MV-4-11 (cell line): ENCODE data around the gene TARDBP.
"Not testable (repeated sequence)": the region's sequence is repeated elsewhere in the genome, so short reads cannot be mapped to it uniquely, and the experiment has no call there.

ENCODE experiments used
- DNase-seq: peaks from one replicate; lab custom pipeline; 2025; lab: John Stamatoyannopoulos, UW

Gene TARDBP

GRCh38 chr1:11012260-11013159 is at the start of gene TARDBP:
Gene TARDBP (plus strand): TSS chr1:11012654. CDS start chr1:11013728, 1,074 bp downstream.
- DNase-seq: peak; percentile 82

GRCh38 chr1:10965546-10966226 is 46.8 kb upstream of the TARDBP start:
- DNase-seq: peak; percentile 85

GRCh38 chr1:10967090-10967489 is 45.4 kb upstream of the TARDBP start:
- peak; percentile 77 for DNase-seq

GRCh38 chr1:10968411-10968826 is 44.0 kb upstream of the TARDBP start:
- no peak for DNase-seq

- peak; percentile 67 for DNase-seq
Observed at GRCh38 chr1:10969267-10969970, 43.0 kb upstream of the TARDBP start.

- no peak for DNase-seq
Observed at GRCh38 chr1:10969971-10970332, 42.5 kb upstream of the TARDBP start.

- DNase-seq: no peak
Observed at GRCh38 chr1:10973552-10973951, 38.9 kb upstream of the TARDBP start.

GRCh38 chr1:10973956-10974881 is 38.2 kb upstream of the TARDBP start:
- DNase-seq: no peak

GRCh38 chr1:10975567-10976326 is 36.7 kb upstream of the TARDBP start:
- DNase-seq: peak; percentile 77

GRCh38 chr1:10978719-10979118 is 33.7 kb upstream of the TARDBP start:
- no peak for DNase-seq

- DNase-seq: peak; percentile 44
Observed at GRCh38 chr1:10979483-10979920, 33.0 kb upstream of the TARDBP start.

- DNase-seq: no peak
Observed at GRCh38 chr1:10980094-10980577, 32.3 kb upstream of the TARDBP start.

- DNase-seq: peak; percentile 59
Observed at GRCh38 chr1:10980841-10981727, 31.4 kb upstream of the TARDBP start.

GRCh38 chr1:10986525-10986890 is 25.9 kb upstream of the TARDBP start:
- DNase-seq: peak; percentile 74

- DNase-seq: no peak
Observed at GRCh38 chr1:10987840-10988417, 24.5 kb upstream of the TARDBP start.

GRCh38 chr1:10989095-10989494 is 23.4 kb upstream of the TARDBP start:
- no peak for DNase-seq

- not testable (repeated sequence) for DNase-seq
Observed at GRCh38 chr1:10989920-10990516, 22.4 kb upstream of the TARDBP start.

- DNase-seq: no peak
Observed at GRCh38 chr1:10990828-10991227, 21.6 kb upstream of the TARDBP start.

- not testable (repeated sequence) for DNase-seq
Observed at GRCh38 chr1:10992004-10992403, 20.4 kb upstream of the TARDBP start.
